ENCODE results near the gene IL3.
A peak's percentile ranks its signal among the peaks of the same experiment; 100 is the strongest.

The IL3 gene

GRCh38 chr5:132058646-132059042 is 1.8 kb upstream of the IL3 start:
- DNase-seq (no peak), ATAC-seq (no peak)
- peaks cover 2% of the 10 kb centered on the region for H3K36me3 Mint-ChIP-seq (ENCODE audit: low read depth)
- H3K9me3 Mint-ChIP-seq = no peaks in the 10 kb centered on the region
- H3K4me1 Mint-ChIP-seq = peaks cover 82% of the 10 kb centered on the region
- H3K27ac Mint-ChIP-seq = peak overlapping the region; percentile 87
- H3K4me3 Mint-ChIP-seq = no peak overlapping the region
- H3K27me3 Mint-ChIP-seq = no peaks in the 10 kb centered on the region

- Mint-ChIP-seq H3K4me3 (no peak overlapping the region), H3K36me3 (ENCODE audit: low read depth) (peaks cover 2% of the 10 kb centered on the region), H3K4me1 (peaks cover 84% of the 10 kb centered on the region), H3K9me3 (no peaks in the 10 kb centered on the region), H3K27me3 (no peaks in the 10 kb centered on the region), H3K27ac (peak overlapping the region; percentile 54)
- DNase-seq = peak; percentile 43
- peak; percentile 29 for ATAC-seq
Observed at GRCh38 chr5:132059043-132059695, 1.3 kb upstream of the IL3 start.

DNA sequence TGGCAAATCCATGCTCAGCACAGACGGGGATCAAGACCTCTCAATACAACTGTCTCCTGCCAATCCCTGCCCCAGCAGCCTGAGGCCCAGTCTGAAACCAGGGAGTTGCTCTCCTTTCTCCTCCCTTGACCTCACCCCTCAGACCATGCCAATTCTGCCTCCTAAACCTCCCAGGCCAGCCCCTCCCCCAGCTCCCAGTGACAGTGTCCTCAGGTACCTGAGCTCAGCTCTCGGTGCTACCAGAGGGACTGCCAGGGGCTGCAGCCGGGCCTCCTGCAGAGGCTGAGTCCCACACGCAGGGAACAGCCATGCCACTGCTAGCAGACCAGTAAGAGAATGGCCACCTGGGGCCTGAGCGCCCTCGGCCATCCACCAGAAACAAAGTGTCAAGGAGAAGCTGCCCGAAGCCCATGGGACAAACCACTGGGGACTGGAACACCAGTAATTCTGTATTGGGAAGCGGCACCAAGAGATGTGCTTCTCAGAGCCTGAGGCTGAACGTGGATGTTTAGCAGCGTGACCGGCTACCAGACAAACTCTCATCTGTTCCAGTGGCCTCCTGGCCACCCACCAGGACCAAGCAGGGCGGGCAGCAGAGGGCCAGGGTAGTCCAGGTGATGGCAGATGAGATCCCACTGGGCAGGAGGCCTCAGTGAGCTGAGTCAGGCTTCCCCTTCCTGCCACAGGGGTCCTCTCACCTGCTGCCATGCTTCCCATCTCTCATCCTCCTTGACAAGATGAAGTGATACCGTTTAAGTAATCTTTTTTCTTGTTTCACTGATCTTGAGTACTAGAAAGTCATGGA is 557 bp upstream of the IL3 start:
- peak; percentile 1 for DNase-seq
- H3K27me3 Mint-ChIP-seq = no peaks in the 10 kb centered on the region
- peaks cover 2% of the 10 kb centered on the region for H3K36me3 Mint-ChIP-seq (ENCODE audit: low read depth)
- H3K27ac Mint-ChIP-seq = peak overlapping the region; percentile 79
- no peak for ATAC-seq
- H3K9me3 Mint-ChIP-seq = no peaks in the 10 kb centered on the region
- no peak overlapping the region for H3K4me3 Mint-ChIP-seq
- peaks cover 83% of the 10 kb centered on the region for H3K4me1 Mint-ChIP-seq

GRCh38 chr5:132063090-132063911 is 2.8 kb downstream of the IL3 start:
- Mint-ChIP-seq H3K4me1 (peaks cover 70% of the 10 kb centered on the region), H3K4me3 (peak overlapping the region; percentile 67), H3K36me3 (ENCODE audit: low read depth) (peaks cover 2% of the 10 kb centered on the region), H3K27ac (peak overlapping the region; percentile 62), H3K27me3 (no peaks in the 10 kb centered on the region), H3K9me3 (no peaks in the 10 kb centered on the region)
- ATAC-seq (peak; percentile 45), DNase-seq (peak; percentile 95)

- no peak overlapping the region for H3K4me3 Mint-ChIP-seq
- ATAC-seq = no peak
- H3K27ac Mint-ChIP-seq = peak overlapping the region; percentile 64
- no peaks in the 10 kb centered on the region for H3K27me3 Mint-ChIP-seq
- peak; percentile 3 for DNase-seq
- no peaks in the 10 kb centered on the region for H3K9me3 Mint-ChIP-seq
- H3K36me3 Mint-ChIP-seq (ENCODE audit: low read depth) = peaks cover 2% of the 10 kb centered on the region
- H3K4me1 Mint-ChIP-seq = peaks cover 71% of the 10 kb centered on the region
Observed at GRCh38 chr5:132064140-132064539, 3.7 kb downstream of the IL3 start.

DNA sequence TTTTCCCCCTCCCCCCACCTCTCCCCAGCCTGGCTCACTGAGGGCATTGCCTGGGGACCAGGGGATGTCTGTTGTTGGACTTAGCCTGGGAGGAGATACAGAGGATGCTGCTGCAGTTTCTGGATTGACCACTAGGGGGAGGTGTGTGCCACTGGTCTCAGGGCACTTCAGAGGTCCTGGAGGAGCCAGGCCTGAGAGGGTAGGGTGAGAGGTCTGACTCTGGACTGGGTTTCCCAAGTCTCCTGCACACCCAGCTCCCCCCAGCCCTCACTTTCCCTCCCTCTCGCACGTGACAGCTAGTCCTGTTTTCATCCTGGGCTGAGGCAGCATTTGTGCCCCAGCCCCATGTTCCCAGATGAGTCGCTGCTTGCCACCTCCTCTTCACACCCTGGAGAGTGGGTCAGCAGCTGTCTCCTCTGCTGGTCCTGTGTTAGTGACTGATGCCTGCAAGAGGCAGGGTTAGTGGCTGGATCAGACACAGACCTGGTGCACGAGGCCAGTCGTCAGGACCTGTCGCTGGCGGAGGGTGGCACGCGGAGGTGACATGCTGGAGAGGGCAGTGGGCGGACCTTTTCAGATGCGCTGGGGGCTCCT is 4.4 kb downstream of the IL3 start:
- H3K36me3 Mint-ChIP-seq (ENCODE audit: low read depth) = peaks cover 2% of the 10 kb centered on the region
- no peaks in the 10 kb centered on the region for H3K27me3 Mint-ChIP-seq
- no peak overlapping the region for H3K4me3 Mint-ChIP-seq
- peak overlapping the region; percentile 64 for H3K27ac Mint-ChIP-seq
- ATAC-seq = peak; percentile 64
- peaks cover 70% of the 10 kb centered on the region for H3K4me1 Mint-ChIP-seq
- no peaks in the 10 kb centered on the region for H3K9me3 Mint-ChIP-seq
- peak; percentile 90 for DNase-seq

- Mint-ChIP-seq H3K4me3 (no peak overlapping the region), H3K27me3 (no peaks in the 10 kb centered on the region), H3K4me1 (peaks cover 71% of the 10 kb centered on the region), H3K27ac (peak overlapping the region; percentile 25), H3K9me3 (no peaks in the 10 kb centered on the region), H3K36me3 (ENCODE audit: low read depth) (peaks cover 2% of the 10 kb centered on the region)
- peak; percentile 73 for DNase-seq
- peak; percentile 35 for ATAC-seq
Observed at GRCh38 chr5:132065351-132065937, 5.0 kb downstream of the IL3 start.

- Mint-ChIP-seq H3K27me3 (no peaks in the 10 kb centered on the region), H3K27ac (peak overlapping the region; percentile 25), H3K4me1 (peaks cover 71% of the 10 kb centered on the region), H3K36me3 (ENCODE audit: low read depth) (peaks cover 2% of the 10 kb centered on the region), H3K9me3 (no peaks in the 10 kb centered on the region), H3K4me3 (no peak overlapping the region)
- no peak for DNase-seq
- ATAC-seq = no peak
Observed at GRCh38 chr5:132065951-132066701, 5.7 kb downstream of the IL3 start.

DNA sequence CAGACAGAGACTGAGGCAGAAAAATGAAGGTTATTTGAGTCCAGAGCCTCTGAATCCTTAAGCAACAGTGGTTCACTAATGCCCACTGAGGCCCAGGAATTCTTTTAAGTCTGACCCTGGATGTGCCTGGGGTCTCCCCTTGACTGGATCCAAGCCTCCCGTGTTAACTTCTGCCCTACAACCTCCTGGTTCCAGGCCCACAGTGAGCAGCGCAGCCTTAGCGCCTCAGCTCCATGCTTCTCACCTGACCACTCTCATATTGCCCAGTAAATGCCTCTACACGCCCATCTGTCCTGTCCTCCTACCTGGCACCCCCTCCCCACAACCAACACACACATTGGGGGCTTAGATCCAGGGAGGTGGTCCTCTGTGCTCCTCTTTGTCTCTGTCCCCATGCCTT is 6.4 kb downstream of the IL3 start:
- Mint-ChIP-seq H3K27me3 (no peaks in the 10 kb centered on the region), H3K36me3 (ENCODE audit: low read depth) (no peaks in the 10 kb centered on the region), H3K4me3 (no peak overlapping the region), H3K4me1 (peaks cover 73% of the 10 kb centered on the region), H3K27ac (peak overlapping the region; percentile 57), H3K9me3 (no peaks in the 10 kb centered on the region)
- ATAC-seq = no peak
- no peak for DNase-seq

GRCh38 chr5:132067451-132067850 is 7.0 kb downstream of the IL3 start:
- Mint-ChIP-seq H3K27me3 (no peaks in the 10 kb centered on the region), H3K27ac (no peak overlapping the region), H3K4me1 (peaks cover 79% of the 10 kb centered on the region)

GRCh38 chr5:132067941-132068808 is 7.7 kb downstream of the IL3 start:
- Mint-ChIP-seq H3K4me1 (peaks cover 80% of the 10 kb centered on the region), H3K4me3 (no peak overlapping the region), H3K27ac (peak overlapping the region; percentile 91), H3K27me3 (no peaks in the 10 kb centered on the region), H3K9me3 (no peaks in the 10 kb centered on the region), H3K36me3 (ENCODE audit: low read depth) (no peaks in the 10 kb centered on the region)
- ATAC-seq = no peak
- no peak for DNase-seq

More at GRCh38 chr5:132067451-132067850, 7.0 kb downstream of the IL3 start:
- no peak overlapping the region for H3K4me3 Mint-ChIP-seq
- ATAC-seq (no peak), DNase-seq (no peak)
- no peaks in the 10 kb centered on the region for H3K36me3 Mint-ChIP-seq (ENCODE audit: low read depth)
- no peaks in the 10 kb centered on the region for H3K9me3 Mint-ChIP-seq

GRCh38 chr5:132069561-132069960 is 9.1 kb downstream of the IL3 start:
- H3K27me3 Mint-ChIP-seq = no peaks in the 10 kb centered on the region
- no peak for ATAC-seq
- DNase-seq = no peak
- H3K9me3 Mint-ChIP-seq = no peaks in the 10 kb centered on the region
- no peak overlapping the region for H3K4me3 Mint-ChIP-seq
- H3K4me1 Mint-ChIP-seq = peaks cover 78% of the 10 kb centered on the region
- H3K36me3 Mint-ChIP-seq (ENCODE audit: low read depth) = peaks cover 9% of the 10 kb centered on the region
- peak overlapping the region; percentile 91 for H3K27ac Mint-ChIP-seq

GRCh38 chr5:132069994-132070393 is 9.5 kb downstream of the IL3 start:
- Mint-ChIP-seq H3K9me3 (no peaks in the 10 kb centered on the region), H3K4me1 (peaks cover 78% of the 10 kb centered on the region), H3K27me3 (no peaks in the 10 kb centered on the region), H3K27ac (peak overlapping the region; percentile 91), H3K36me3 (ENCODE audit: low read depth) (peaks cover 14% of the 10 kb centered on the region), H3K4me3 (peak overlapping the region; percentile 26)
- DNase-seq (no peak), ATAC-seq (no peak)
